HepG2 (cell line): ENCODE results near the gene HSF2BP. TPM values are rescaled to one million over a fixed set of nuclear protein-coding genes. Genes with fewer than 3 reads are reported as not detected.

ENCODE experiments used
- CENPBD1 ChIP-seq: sonication (generic); formaldehyde crosslinking; IDR thresholded peaks from 2 replicates; pipeline ENCODE4 v1.8.0; 2022; ENCODE audit warnings: missing genetic modification reagents, low read depth, mild to moderate bottlenecking, borderline replicate concordance
- ELK4 ChIP-seq: sonication (generic); formaldehyde crosslinking; IDR thresholded peaks from 2 replicates; pipeline ENCODE4 v1.9.0; 2021; ENCODE audit warnings: missing genetic modification reagents, borderline replicate concordance
- ESRRA ChIP-seq: sonication (generic); formaldehyde crosslinking; IDR thresholded peaks from 2 replicates; pipeline ENCODE4 v1.5.1; 2020; ENCODE audit warnings: mild to moderate bottlenecking, low read depth, missing genetic modification reagents
- GZF1 ChIP-seq: sonication (generic); formaldehyde crosslinking; IDR thresholded peaks from 2 replicates; pipeline ENCODE4 v1.5.1; 2020; ENCODE audit warnings: mild to moderate bottlenecking, missing genetic modification reagents
- HCFC1 ChIP-seq: fragments of 150-350 bp; IDR thresholded peaks from 2 replicates; pipeline ENCODE4 v1.6.1; 2014; ENCODE audit warnings: low read depth, low read length
- KIAA2018 ChIP-seq: sonication (generic); formaldehyde crosslinking; IDR thresholded peaks from 2 replicates; pipeline ENCODE4 v1.5.0; 2020; ENCODE audit warnings: mild to moderate bottlenecking, missing genetic modification reagents, borderline replicate concordance
- THAP9 ChIP-seq: sonication (generic); formaldehyde crosslinking; IDR thresholded peaks from 2 replicates; pipeline ENCODE4; 2020; ENCODE audit warnings: missing genetic modification reagents, mild to moderate bottlenecking, borderline replicate concordance
- THRA ChIP-seq: sonication (generic); formaldehyde crosslinking; IDR thresholded peaks from 2 replicates; pipeline ENCODE4 v1.4.0; 2020; ENCODE audit warnings: missing genetic modification reagents, borderline replicate concordance
- ZFAT ChIP-seq: sonication (generic); formaldehyde crosslinking; conservative IDR thresholded peaks from 2 replicates; pipeline ENCODE4 v1.8.1; 2023; ENCODE audit warnings: missing genetic modification reagents, inconsistent platforms
- ZFP36 ChIP-seq: fragments of 150-350 bp; IDR thresholded peaks from 2 replicates; pipeline ENCODE4 v1.6.1; 2018; ENCODE audit warnings: borderline replicate concordance, low read length, low read depth; ENCODE audit not compliant: partially characterized antibody
- ZNF10 ChIP-seq: sonication (generic); formaldehyde crosslinking; IDR thresholded peaks from 2 replicates; pipeline ENCODE4 v1.4.0; 2020; ENCODE audit warnings: mild to moderate bottlenecking, low read depth, missing genetic modification reagents, borderline replicate concordance
- ZNF788 ChIP-seq: sonication (generic); formaldehyde crosslinking; IDR thresholded peaks from 2 replicates; pipeline ENCODE4 v1.5.0; 2020; ENCODE audit warnings: mild to moderate bottlenecking, missing genetic modification reagents, borderline replicate concordance
- polyA plus RNA-seq, 8 experiments: library from polyadenylated mRNA; depleted of rRNA in 3 of 8; stranded (reverse) in 7 of 8; unstranded in 1 of 8; fragments of >200 nt; fragmentation: Illumina TruSeq in 4 of 8; extraction: Trizol in 4 of 8; gene quantifications; 2 replicates each; pipeline versions ENCODE4 v1.2.1 to v1.2.3, GENCODE V29; 2011 to 2016; ENCODE audit warnings: low read depth in 4 of 8, missing spikeins in 1 of 8, mixed read lengths in 1 of 8; ENCODE audit not compliant: insufficient read depth in 1 of 8
- total RNA-seq, 5 experiments: library from RNA; depleted of rRNA; stranded (reverse); fragments of >200 nt; fragmentation: Illumina TruSeq; extraction: Trizol; gene quantifications; 2 replicates each; pipeline ENCODE4 v1.2.3, GENCODE V29; 2016; ENCODE audit warnings: low read depth in 1 of 5

HSF2BP gene
- total and polyA plus RNA-seq, 2 of the 13 experiments (the other 11 are each of a cell fraction or from before 2014, with no cell fraction given) = 0.67 to 2.2 TPM

GRCh38 chr21:43609501-43610340 lies 49.6 kb downstream of the HSF2BP start (continued):
- TF ChIP-seq ZFP36 (no peak), GZF1 (CRISPR knock-in tag) (no peak), ZFAT (CRISPR knock-in tag) (no peak), HCFC1 (no peak), ESRRA (CRISPR knock-in tag) (no peak), ELK4 (CRISPR knock-in tag) (no peak), CENPBD1 (CRISPR knock-in tag) (no peak), ZNF788 (CRISPR knock-in tag) (no peak; the same call in 1 of the 2 replicates), THAP9 (CRISPR knock-in tag) (no peak; the same call in 1 of the 2 replicates), ZNF10 (CRISPR knock-in tag) (no peak), KIAA2018 (no peak), THRA (CRISPR knock-in tag) (no peak)
